Astrocyte of the spinal cord (primary cell): Measurements from ENCODE around the gene TMEM170B.

Source experiments
- DNase-seq: peaks from one replicate; pipeline ENCODE4 v3.0.0; 2011; ENCODE audit warnings: low read depth, low spot score
- H3K4me3 ChIP-seq: 2 replicates; pipeline ENCODE4 v1.5.1; 2011; ENCODE audit warnings: low read depth, mild to moderate bottlenecking, low read length, moderate library complexity
- in situ Hi-C: cut with HindIII; loops from 2 replicates; pipeline ENCODE4 v1.10.0; 2017; ENCODE audit warnings: low sequenced_read_pairs
- TF ChIP-seq, protein P1 (sequence below): IDR thresholded peaks from 2 replicates; pipeline ENCODE4 v1.5.1; 2012; ENCODE audit warnings: low read depth, mild to moderate bottlenecking, low read length, inconsistent platforms

Gene TMEM170B, protein sequence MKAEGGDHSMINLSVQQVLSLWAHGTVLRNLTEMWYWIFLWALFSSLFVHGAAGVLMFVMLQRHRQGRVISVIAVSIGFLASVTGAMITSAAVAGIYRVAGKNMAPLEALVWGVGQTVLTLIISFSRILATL

DNA sequence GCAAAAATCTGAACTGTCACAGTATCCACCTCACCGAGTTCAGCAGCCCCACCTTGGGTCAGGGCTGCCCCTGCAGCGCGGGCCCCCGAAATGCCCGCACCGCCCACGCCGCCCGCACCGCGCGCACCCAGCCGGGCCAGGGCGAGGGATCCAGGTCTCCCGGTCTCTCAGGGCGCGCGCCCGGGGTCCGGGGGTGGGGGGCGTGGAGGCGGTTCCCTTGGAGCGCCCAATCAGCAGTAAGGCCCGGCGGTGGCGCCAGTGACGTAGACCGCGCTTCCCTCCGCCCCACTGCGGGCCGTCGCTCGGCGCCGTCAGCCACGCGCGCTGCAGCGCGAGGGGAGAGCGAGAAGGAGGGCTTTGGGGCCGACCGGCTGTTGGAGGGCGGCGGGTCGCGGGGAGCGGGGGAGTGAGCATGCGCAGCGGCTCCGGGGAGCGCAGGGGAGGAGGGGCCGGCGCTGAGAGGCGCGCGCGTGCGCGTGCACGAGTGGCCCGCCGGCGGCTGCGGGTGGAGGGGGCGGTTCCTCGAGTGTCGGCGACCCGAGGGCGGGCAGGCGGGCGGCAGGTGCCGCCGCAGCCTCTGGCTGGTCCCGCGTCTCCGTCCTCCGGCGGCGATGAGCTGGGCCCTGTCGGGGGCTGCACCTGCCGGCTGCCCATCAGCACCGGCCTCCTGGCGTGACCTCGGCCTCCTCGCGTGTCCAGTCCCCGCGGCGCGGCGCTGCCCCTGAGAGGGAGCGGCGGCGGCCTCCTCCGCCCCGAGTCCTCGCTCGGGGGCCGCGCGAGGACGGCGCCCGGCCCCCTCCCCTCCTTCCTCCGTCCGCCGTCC lies at the start of gene TMEM170B:
Gene TMEM170B, plus strand, starts transcription at position 521 of the 823 bp plus-strand sequence. CDS start 529 bp downstream, outside the sequence.
- DNase-seq = peak; percentile 89
- in situ Hi-C loops = no loop called here
- H3K4me3 ChIP-seq = peak within 1 kb of the TSS; percentile 58
- TF ChIP-seq, protein P1, sequence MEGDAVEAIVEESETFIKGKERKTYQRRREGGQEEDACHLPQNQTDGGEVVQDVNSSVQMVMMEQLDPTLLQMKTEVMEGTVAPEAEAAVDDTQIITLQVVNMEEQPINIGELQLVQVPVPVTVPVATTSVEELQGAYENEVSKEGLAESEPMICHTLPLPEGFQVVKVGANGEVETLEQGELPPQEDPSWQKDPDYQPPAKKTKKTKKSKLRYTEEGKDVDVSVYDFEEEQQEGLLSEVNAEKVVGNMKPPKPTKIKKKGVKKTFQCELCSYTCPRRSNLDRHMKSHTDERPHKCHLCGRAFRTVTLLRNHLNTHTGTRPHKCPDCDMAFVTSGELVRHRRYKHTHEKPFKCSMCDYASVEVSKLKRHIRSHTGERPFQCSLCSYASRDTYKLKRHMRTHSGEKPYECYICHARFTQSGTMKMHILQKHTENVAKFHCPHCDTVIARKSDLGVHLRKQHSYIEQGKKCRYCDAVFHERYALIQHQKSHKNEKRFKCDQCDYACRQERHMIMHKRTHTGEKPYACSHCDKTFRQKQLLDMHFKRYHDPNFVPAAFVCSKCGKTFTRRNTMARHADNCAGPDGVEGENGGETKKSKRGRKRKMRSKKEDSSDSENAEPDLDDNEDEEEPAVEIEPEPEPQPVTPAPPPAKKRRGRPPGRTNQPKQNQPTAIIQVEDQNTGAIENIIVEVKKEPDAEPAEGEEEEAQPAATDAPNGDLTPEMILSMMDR = no peak

DNA sequence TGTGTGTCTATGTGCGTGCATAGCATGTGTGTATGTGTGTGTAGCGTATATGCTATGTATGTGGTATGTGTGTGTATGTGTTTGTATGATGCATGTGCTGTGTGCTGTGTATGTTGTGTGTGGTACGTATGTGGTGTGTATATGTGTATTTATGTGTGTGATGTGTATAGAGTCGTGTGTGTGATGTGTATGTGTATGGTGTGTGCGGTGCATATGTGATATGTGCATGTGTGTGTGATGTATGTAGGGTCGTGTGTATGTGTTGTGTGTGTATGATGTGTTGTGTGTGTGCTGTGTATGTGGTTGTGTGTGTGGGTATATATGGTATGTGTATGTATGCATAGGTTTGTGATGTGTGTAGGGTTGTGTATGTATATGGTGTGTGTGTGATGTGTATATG lies 46.6 kb upstream of the TMEM170B start:
- in situ Hi-C loops = loop anchor here (25.0 kb wide), 1 partner anchor 529 kb away; no protein-coding TSS in a partner anchor
- DNase-seq = no peak
- TF ChIP-seq, protein P1 = no peak
- H3K4me3 ChIP-seq = no peak overlapping the region

DNA sequence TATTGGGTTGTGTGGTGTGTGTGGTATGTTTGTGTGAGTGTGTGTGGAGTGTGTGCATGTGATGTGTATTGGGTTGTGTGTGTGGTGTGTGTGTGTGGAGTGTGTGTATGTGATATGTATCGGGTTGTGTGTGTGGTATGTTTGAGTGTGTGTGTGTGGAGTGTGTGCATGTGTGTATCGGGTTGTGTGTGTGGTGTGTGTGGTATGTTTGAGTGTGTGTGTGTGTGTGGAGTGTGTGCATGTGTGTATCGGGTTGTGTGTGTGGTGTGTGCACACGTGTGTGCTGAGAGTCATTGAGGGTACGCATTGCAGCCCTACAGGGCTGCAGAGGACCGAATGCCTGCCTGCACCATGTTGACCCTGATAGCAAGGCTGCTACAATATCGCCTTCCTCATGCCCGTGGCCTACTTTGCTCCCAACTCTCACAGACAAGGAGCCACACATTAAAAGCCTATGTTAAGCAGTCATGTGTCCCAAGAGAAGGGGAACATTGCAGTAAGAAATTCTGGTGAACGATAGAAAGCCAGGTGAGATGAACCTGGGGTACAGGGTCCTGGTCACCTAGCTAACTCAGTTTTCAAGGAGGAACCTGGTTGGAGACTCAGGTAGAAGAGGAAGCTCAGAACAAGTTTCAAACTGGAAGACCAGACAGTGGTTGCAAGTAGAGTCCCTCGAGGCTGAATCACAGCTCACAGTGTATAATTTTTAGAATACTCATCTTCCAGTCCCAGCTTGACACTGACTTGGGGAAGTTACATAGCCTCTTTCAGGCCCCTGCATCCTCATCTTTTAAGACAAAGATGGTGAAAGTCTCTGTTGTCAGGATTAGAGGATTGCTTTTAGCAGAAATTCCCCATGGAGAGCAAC lies 45.7 kb upstream of the TMEM170B start:
- TF ChIP-seq, protein P1 = no peak
- H3K4me3 ChIP-seq = no peak overlapping the region
- in situ Hi-C loops = loop anchor here (25.0 kb wide), 1 partner anchor 530 kb away; no protein-coding TSS in a partner anchor
- no peak for DNase-seq

DNA sequence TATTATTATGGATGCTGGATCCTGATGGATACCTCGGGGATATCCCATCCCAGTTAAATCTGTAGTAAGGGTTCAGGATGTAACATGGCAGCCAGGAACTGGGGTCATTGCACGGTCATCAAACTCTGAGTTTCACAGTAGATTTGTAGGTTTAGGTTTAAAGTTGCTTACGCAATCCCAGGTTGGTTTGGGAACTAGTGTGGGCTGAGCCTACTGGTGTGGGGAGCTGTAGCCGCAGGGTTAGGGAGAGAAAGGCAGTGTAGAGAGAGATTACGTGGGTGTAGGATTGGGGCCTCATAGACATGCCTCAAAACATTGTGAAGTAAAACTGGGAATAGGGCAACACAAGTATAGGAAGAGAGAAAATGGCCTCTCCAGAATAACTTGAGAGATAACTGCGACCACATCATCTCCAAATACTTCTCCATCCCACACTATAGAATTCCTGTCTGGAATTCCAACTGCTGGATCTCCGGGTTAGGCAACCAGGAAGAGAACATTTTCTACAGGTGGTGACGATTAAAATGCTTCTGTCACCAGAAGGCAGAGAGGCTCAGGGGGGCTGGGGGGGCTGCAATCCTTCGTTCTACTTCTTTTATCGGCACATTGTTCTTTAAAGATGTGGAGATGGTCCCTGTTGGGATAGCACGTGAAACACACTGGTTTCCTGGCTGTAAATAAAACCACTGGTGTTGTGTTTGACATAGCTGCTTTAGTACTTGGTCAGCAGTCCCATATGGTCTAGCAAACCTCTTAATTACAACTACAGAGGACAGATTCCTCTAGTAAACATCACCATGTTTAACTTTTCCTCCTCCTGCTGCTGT lies 44.9 kb upstream of the TMEM170B start:
- TF ChIP-seq, protein P1 = no peak
- no peak overlapping the region for H3K4me3 ChIP-seq
- DNase-seq = no peak
- in situ Hi-C loops = loop anchor here (25.0 kb wide), 1 partner anchor 530 kb away; no protein-coding TSS in a partner anchor

DNA sequence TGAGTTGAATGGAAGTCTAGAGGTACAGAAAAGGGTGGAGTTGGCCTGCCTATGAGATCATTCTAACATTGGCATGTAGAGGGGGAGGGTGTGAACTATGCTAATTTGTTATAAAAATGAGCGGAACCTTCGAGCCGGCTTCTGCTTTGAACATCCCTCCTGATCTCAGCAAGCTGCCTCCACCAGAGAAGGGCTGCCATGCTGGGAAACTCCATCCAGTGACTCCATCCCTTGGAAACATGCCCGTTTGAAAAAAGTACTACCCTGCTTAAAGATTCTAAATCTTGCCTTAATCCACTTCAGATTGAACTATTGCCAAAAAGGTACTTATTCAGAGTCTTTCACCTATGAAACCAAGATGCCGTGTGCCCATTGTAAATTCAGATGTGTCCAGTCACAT lies 43.6 kb upstream of the TMEM170B start:
- no peak overlapping the region for H3K4me3 ChIP-seq
- peak; percentile 28 for DNase-seq
- in situ Hi-C loops = loop anchor here (25.0 kb wide), 1 partner anchor 532 kb away; no protein-coding TSS in a partner anchor
- TF ChIP-seq, protein P1 = no peak
